Left lobe of liver (tissue), 2 donors: ENCODE measurements around the gene NDST1. TPM values are rescaled to one million over a fixed set of nuclear protein-coding genes. Genes with fewer than 3 reads are reported as not detected.

Experiments used
- ATAC-seq: fragments of 200-7000 bp; cut with Tn5 transposase; one replicate; pipeline ENCODE4 v1.9.1; 2020; ENCODE audit warnings: mild to moderate bottlenecking, moderate library complexity
- DNase-seq: peaks from one replicate; pipeline ENCODE4 v3.0.0-alpha.2; 2020; ENCODE audit warnings: low spot score
- total RNA-seq: library from RNA; stranded (reverse); gene quantifications from one replicate; pipeline ENCODE4 v1.2.1, GENCODE V29; 2021
- donor health status: DM: no; HTN: no; CAD: no; lungs with moderate emphysema.
- donor health status: DM: no; HTN: yes; CAD: no.

The NDST1 gene
- total RNA-seq, 1 donor from 2014 or later, result 63.7 TPM

DNA sequence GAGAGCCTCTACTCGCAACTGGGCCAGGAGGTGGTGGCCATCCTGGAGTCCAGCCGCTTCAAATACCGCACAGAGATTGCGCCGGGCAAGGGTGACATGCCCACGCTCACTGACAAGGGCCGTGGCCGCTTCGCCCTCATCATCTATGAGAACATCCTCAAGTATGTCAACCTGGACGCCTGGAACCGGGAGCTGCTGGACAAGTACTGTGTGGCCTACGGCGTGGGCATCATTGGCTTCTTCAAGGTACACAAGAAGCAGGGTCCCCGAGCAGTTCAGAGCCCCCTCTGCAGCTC is 13.5 kb downstream of the NDST1 start:
- ATAC-seq (peak; percentile 0), DNase-seq (no peak)

DNA sequence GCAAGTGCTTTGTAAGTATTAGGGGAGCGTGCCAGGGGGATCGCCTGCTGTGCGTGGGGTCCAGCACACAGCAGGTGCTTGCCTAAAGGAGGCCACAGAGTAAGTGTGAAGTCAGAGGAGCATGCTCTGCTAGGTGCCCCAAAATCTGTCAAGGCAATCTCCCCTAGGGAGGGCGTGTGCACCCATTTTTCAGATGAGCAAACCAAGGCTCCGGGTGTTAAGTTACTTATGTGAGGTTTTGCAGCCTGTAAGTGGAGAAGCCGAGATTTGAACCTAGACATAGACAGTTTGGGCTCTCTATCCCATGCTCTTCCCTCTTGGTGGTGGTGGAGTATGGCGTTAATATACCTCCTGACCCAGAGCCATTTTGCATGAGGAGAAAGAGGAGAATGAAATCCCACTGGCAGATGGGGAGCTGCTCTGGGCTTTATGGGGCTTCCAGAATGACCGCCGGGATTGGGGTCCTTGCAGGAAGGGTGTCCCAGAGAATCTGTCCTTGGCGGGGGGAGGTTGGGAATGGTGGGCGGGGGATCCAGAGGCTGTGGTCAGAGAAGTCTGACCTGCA is 14.1 kb downstream of the NDST1 start:
- ATAC-seq (no peak), DNase-seq (no peak)

DNA sequence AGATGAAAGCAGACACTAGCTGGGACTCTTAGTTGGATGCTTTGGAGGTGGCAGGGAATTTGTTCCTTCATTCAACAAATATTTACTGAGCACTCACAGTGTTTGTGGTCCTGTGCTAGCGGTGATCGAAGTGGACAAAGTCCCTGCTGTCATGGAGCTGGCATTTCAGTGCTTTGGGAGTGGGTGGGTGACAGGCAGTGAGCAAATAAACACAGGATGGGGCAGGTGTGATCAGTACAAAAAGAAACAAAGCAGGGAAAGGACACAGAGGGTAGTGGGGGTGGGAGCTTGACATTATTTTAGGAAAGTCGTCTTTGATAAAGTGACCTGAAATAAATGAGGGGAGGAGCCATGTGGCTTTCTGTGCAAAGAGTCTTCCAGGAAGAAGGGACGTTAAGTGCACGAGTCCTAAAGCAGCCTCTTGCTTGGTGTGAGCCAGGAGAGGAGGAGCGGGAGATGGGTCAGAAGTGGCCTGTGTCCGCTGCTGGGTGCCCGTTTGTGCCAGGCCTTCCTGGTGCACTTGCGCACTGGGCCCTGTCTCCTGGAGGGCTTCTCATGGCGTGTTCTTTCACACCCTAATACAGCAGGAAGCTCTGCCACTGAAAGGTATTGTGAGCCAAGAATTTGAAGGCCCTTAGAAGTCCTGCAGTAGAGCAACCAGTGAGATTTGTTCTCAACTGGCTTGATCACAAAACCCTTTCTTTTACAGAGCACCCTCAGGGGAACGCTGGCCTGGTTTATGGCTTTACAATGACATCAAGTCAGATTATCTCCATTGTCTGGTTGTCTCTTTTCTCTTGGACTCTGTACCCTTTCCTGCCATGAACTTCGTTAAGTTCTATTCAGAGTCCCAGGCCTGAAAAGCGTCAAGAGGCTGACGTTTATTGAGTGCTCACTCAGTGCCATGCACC is 14.8 kb downstream of the NDST1 start:
- ATAC-seq (peak; percentile 64), DNase-seq (peak; percentile 93)

DNA sequence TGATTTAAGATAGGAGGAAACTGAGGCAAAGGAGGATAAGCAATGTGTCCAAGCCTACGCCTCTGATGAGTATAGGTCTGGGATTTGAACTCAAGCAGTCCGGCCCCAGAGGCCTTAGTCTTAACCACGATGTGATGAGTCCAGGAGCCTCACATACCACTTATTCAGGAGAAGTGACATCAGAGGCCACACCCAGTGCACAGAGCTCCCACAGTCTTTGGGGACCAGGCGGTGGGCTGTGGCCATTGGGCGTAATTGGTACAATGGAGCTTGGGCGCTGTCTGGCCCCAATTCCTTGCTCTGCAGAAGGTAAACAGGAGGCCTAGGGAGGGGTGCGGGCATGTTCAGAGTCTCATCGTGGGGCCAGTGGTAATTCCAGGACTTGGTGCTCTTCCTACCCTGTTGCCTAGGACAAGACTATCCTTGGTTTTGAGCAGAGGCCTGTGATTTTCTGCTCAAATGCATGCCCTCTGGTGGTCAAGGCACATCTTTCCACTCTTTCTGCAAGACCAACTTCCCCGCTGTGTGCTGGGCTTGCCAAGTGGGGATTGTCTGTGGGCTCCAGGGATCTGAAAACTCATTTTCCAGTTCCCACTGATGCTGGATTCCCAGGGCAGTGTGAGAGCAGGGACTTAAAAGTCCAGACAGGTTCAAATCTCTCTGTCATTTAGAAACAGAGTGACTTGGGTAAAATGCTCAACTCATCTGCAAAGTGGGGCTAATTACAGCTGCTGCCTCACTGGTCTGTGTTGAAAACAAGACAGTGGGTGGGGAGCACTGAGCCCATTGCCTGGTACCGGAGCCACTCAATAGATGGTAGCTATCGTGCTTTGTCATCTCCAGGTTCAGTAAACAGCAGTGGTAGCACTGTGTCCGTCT is 15.8 kb downstream of the NDST1 start:
- DNase-seq, result peak; percentile 63

DNA sequence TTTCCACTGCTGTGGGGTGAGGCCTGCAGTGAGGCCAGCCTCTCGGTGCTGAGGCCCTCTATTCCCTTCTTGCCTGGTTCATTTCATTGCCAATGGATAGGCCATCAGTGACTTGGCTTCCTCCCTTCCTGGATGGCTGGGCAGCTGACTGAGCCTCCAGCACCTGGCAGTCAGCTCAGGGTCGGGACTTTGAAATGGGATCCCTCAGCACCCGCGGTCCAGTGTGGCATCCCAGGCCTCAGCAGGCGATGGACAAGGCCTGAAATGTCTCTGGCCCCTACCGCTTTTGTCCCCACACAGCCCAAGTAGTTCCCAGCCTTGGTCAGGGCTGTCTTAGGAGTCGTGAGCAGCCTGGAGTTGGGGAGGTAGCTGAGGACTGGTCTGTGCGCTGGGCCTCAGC is 17.2 kb downstream of the NDST1 start:
- ATAC-seq (no peak), DNase-seq (no peak)

More for the DNA sequence above, 15.8 kb downstream of the NDST1 start:
- peak; percentile 41 for ATAC-seq

DNA sequence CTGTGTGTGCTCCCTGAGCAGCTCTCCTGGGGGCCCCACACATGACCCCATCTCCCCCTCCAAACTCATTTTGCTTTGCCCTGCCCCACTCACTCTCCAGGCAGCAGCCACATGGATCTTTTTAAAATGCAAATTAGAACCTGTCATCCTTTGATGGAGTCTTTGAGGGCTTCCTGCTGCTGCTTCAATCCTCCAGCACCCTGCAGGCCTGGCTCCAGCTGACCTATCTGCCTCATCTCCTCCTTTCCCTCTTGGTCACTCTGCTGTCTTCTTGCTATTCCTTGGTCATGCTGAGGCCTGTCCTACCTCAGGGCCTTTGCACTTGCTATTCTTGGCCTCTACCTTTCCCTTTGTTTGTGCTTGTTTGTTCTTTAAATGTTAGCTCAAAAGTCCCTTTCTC is 17.9 kb downstream of the NDST1 start:
- ATAC-seq (no peak), DNase-seq (no peak)

DNA sequence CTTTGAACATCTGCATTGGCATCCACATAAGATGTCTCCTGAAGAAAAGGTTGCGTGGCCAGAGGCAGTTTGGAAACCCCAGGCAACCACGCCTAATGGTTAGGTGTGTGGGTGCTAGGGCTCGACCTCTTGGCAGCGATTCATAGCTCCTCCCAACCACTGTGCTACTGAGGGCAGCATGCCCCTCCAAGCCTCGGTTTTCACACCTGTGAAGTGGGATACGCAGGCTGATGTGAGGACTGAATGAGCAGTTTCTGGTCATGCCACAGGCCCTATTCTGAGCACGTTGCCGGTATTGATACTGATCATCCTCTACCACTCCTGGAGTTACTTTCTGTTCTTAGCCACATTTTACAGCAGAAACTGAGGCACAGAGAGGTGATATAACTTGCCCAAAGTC is 19.1 kb downstream of the NDST1 start:
- DNase-seq, result no peak
- ATAC-seq, result no peak

DNA sequence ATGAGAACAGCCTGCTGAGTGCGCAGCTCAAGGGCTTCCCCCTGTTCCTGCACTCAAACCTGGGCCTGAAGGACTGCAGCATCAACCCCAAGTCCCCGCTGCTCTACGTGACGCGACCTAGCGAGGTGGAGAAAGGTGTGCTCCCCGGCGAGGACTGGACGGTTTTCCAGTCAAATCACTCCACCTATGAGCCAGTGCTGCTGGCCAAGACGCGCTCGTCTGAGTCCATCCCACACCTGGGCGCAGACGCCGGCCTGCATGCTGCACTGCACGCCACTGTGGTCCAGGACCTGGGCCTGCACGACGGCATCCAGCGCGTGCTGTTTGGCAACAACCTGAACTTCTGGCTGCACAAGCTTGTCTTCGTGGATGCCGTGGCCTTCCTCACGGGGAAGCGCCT is 19.9 kb downstream of the NDST1 start:
- DNase-seq (no peak), ATAC-seq (no peak)

DNA sequence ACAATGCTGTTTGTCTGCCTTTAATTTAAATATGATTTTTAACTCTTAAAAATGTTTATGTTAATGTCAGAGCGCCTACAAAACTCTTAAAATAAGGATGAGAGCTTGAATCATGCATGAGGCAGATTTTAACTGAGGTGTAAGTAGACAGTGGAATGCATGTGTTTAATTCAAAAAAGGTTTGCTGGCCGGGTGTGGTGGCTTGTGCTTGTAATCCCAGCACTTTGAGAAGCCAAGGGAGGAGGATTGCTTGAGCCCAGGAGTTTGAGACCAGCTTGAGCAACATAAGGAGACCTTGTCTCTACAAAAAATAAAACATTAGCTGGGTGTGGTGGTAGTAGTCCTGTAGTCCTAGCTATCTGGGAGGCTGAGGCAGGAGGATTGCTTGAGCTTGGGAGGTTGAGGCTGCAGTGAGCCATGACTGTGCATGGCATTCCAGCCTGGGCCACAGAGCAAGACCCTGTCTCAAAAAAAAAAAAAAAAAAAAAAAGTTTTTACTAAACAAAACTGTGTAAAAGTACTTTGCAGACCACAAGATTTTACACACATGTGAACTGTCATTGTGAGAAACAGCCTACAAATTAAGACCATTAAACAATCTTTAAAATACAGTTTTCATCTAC is 21.1 kb downstream of the NDST1 start:
- ATAC-seq (no peak), DNase-seq (no peak)

DNA sequence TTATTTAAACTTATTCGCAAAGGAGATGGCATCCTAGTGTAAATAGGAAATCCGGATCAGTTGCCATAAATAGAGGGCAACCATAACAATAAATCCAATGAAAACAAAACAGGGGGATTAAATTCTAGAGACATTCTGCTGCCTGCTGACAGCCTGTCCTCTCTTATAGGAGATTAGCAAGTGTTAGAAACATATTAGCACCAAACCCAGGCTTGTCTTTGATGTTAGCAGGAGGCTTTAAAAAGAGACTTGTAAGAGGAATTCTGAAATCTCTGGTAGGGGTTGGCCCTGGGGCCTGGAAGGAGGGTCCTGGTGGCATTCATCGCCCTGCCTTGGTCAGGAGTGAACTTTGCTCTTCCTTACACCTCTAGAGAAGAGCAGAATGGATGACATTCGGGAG is 21.6 kb downstream of the NDST1 start:
- no peak for ATAC-seq
- no peak for DNase-seq

DNA sequence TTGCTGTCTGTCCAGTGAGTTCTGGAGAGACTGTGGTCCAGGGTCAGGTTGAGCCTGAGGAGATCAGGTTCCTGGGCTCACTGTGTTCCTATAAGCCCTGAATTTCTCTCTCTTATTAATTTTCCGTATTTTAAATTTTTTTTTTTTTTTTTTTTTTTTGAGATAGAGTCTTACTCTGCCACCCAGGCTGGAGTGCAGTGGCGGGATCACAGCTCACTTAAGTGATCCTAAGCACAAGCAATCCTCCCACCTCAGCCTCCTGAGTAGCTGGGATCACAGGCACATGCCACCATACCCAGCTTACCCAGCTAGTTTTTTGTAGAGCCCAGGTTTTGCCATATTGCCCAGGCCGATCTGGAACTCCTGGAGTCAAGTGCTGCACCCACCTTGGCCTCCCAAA is 22.5 kb downstream of the NDST1 start:
- no peak for ATAC-seq
- no peak for DNase-seq

DNA sequence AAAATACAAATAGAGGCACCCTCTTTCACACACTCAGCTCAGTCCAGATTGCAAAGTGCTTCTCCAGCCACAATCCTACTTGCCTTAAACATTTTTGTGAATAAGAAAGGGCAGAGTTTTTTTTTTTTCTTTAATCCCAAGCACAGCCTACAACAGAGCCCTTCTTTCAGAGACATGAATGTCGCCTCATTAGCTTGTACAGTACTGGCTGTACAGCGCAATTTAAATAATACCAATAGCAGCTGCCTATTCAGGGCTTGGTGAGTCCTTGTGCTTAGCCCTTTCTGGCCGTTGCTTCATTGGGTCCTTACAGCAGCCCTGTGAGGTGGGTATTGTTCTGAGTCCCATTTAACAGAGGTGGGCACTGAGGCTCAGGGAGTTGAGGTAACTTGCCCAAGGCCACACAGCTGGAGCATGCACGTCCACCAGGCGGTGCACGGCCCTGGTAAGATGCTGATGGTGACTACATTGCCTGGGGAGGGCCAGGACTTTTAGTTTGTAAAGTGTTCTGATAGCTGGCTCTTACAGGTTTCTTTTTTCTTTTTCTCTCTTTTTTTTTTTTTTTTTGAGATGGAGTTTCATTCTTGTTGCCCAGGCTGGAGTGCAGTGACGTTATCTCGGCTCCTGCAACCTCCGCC is 23.1 kb downstream of the NDST1 start:
- no peak for DNase-seq
- no peak for ATAC-seq

DNA sequence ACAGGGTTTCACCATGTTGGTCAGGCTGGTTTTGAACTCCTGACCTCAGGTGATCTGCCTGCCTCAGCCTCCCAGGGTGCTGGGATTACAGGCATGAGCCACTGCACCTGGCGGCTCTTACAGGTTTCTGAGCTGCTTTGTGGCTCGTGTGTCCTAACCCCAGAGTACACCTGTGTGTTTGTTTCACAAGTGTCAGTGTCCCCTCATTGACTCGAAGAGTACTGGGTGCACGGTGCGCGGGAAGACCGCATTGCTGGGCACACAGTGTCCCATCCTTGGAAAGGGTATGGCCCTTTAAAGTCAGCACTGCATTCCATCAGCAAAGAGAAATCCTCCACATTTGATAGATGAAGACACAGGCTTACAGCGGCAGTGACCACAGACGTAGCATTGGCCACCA is 23.8 kb downstream of the NDST1 start:
- ATAC-seq (no peak), DNase-seq (no peak)

DNA sequence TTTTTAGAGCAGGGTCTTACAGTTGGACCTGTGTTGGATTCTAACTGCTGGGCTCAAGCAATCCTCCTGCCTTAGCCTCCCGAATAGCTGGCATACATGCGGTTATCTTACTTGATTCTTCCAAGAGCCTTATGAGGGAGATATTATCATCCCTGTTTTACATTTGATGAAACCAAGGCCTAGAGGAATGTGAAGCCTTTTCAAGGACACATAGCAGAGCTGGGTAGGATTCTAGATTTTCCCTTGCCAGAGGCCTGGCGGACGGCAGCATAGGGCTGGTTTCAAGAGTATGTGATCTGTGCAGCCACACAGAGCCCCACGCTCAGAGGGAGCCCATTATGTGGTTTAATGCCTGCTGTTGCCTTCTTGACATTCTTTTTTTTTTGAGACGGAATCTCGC is 24.2 kb downstream of the NDST1 start:
- ATAC-seq (no peak), DNase-seq (no peak)

DNA sequence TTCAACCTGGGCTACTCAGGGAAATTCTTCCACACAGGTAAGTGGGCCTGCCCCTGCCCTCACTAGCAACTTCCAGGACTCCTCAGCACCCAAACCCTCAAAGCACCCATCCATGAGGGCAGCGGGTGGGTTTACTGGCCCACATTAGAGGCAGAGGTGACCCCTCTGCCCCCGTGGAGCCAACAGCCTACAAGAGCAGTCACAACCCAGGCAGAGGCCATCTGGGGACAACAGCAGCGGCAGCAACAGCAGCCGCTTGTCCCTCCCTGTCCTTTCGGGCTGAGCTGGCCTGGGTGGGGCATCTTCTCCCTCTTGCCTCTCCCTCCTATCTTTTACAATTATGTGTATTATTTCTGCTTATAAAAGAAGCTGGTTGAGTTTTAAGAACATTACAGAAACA is 25.1 kb downstream of the NDST1 start:
- ATAC-seq, result no peak

DNA sequence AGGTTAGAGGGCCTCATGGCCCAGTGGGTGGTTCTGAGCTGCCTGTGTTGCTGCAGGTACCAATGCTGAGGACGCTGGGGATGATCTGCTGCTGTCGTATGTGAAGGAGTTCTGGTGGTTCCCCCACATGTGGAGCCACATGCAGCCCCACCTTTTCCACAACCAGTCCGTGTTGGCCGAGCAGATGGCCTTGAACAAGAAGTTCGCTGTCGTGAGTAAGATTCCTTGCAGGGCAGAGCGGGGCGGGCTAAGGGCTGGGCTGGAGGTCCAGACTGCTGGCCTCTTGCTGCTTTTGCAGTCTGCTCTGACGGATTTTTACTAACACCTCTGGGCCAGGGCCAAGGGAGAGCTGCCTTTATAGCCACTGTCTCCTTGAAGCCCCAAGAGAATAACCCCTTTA is 26.9 kb downstream of the NDST1 start:
- DNase-seq, result no peak
- no peak for ATAC-seq

More for the DNA sequence above, 25.1 kb downstream of the NDST1 start:
- no peak for DNase-seq

DNA sequence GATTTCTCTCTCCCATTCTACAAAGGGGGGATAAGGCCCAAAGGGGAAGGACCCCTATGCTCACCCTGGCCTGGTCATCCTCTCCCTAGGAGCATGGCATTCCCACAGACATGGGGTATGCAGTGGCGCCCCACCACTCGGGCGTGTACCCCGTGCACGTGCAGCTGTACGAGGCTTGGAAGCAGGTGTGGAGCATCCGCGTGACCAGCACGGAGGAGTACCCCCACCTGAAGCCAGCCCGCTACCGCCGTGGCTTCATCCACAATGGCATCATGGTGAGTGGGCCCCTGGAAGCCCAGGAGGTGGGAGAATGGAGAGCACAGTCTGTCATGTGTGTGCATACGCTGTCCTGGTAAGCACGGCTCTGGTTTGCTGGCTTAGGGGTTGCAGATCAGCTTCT is 27.7 kb downstream of the NDST1 start:
- ATAC-seq (peak; percentile 3), DNase-seq (no peak)

DNA sequence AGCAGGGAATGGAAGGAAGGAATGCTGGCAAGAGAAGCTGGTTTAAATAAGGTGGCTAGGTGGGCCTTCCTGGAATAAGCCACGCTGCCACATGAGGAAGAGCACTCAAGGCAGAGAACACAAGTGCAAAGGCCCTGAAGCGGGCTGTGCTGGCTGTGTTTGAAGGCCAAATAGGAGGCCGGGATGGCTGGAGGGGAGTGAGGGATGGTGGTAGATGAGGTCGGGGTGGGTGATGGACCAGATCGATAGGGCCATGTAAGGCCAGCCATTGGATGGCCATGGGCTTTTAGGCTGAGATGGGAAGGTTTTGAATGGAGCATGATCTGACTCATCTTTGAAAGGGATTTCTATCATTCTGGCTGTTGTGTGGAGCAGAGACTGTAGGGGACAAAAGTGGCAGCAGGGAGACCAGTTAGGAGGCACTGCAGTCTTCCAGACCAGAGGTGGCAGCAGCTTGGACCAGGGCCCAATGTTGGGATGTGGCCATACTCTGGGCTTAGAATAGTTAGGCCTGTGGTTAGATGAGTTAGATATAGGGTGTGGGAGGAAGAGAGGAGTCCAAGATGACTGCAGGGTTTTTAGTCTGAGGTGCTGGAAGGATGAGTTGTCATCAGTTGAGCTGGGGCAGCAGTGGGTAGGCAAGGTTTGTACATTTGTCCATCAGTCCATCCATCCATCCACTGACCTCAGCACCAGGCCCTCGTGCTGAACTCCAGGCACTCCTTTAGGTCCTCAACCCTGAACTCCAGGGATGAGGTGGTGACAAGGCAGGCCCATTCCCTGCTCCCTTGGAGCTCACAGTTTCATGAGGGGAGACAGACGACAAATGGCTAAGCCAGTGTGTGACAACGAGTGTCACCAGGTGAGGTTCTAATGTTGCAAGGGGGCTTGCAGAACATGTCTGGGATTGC is 30.3 kb downstream of the NDST1 start:
- ATAC-seq, result no peak
- no peak for DNase-seq

DNA sequence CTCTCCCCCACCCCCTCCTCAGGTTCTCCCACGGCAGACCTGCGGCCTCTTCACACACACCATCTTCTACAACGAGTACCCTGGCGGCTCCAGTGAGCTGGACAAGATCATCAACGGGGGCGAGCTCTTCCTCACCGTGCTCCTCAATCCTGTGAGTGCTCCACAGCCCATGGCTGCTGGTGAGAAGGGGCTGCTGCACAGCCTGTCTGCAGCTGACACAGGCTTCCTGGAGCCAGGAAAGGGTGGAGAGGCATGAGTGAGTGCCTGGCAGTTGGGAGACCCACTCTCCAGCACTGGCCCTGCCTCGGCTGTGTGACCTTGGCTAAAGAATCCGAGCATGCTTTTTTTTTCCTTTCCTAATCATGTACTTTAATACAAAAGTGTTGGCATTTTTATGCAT is 31.3 kb downstream of the NDST1 start:
- DNase-seq, result no peak
- ATAC-seq, result no peak

DNA sequence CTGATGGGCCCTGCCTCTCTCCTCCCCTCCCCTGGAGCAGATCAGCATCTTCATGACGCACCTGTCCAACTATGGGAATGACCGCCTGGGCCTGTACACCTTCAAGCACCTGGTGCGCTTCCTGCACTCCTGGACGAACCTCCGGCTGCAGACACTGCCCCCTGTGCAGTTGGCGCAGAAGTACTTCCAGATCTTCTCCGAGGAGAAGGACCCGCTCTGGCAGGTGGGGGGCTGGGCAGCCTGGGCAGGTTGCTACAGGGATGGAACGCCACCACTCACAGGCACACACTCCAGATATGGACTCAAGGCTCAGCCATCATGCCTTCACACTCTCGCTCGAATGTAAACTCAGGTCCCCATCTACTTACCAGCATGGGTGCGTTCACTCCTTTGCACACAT is 32.1 kb downstream of the NDST1 start:
- ATAC-seq (no peak), DNase-seq (no peak)
